Left renal pelvis (tissue), 4 donors: ENCODE measurements around the gene CHST15. TPM values are rescaled to one million over a fixed set of nuclear protein-coding genes. Genes with fewer than 3 reads are reported as not detected.
"Not testable (repeated sequence)": the region's sequence is repeated elsewhere in the genome, so short reads cannot be mapped to it uniquely, and the experiment has no call there.

ENCODE experiments used
- DNase-seq, 4 donors: peaks; one replicate each; pipeline ENCODE4 v3.0.0-alpha.2; 2013; ENCODE audit warnings: low read depth in 4 of 4, low spot score in 3 of 4
- polyA plus RNA-seq, 4 donors: library from polyadenylated mRNA; unstranded; fragments of 120-200 nt; gene quantifications; one replicate each; pipeline ENCODE4 v1.2.1, GENCODE V29; 2013; ENCODE audit not compliant: insufficient read length in 4 of 4

The CHST15 gene
- polyA plus RNA-seq, 4 donors = 16.6 to 38.5 (median 20.0) TPM

GRCh38 chr10:124048371-124049290 lies 44.8 kb downstream of the CHST15 start:
- DNase-seq = no peak

- no peak for DNase-seq
Measured at GRCh38 chr10:124047427-124048152, 45.8 kb downstream of the CHST15 start.

GRCh38 chr10:124045801-124046355 lies 47.5 kb downstream of the CHST15 start:
- DNase-seq = no peak

- DNase-seq = no peak
Measured at GRCh38 chr10:124045276-124045675, 48.1 kb downstream of the CHST15 start.

- DNase-seq = no peak
Measured at GRCh38 chr10:124044143-124044862, 49.1 kb downstream of the CHST15 start.

GRCh38 chr10:124043310-124044142 lies 49.9 kb downstream of the CHST15 start:
- DNase-seq = no peak

GRCh38 chr10:124042656-124043309 lies 50.6 kb downstream of the CHST15 start:
- no peak for DNase-seq

- no peak for DNase-seq
Measured at GRCh38 chr10:124041675-124042445, 51.5 kb downstream of the CHST15 start.

- no peak for DNase-seq
Measured at GRCh38 chr10:124040451-124041188, 52.8 kb downstream of the CHST15 start.

- no peak for DNase-seq
Measured at GRCh38 chr10:124039483-124040013, 53.9 kb downstream of the CHST15 start.

- DNase-seq = no peak
Measured at GRCh38 chr10:124037784-124038183, 55.6 kb downstream of the CHST15 start.

- DNase-seq = no peak
Measured at GRCh38 chr10:124037286-124037685, 56.1 kb downstream of the CHST15 start.

- no peak for DNase-seq
Measured at GRCh38 chr10:124036746-124037145, 56.7 kb downstream of the CHST15 start.

GRCh38 chr10:124035928-124036558 lies 57.4 kb downstream of the CHST15 start:
- DNase-seq = no peak

- DNase-seq = no peak
Measured at GRCh38 chr10:124035306-124035927, 58.0 kb downstream of the CHST15 start.

- not testable (repeated sequence) for DNase-seq
Measured at GRCh38 chr10:124034576-124035305, 58.7 kb downstream of the CHST15 start.
